ENCODE data around the gene MFSD12.
"Not testable (repeated sequence)": the region's sequence is repeated elsewhere in the genome, so short reads cannot be mapped to it uniquely, and the experiment has no call there.

Gene MFSD12

GRCh38 chr19:3536429-3537100 is 20.8 kb downstream of the MFSD12 start:
- no peak for DNase-seq (ENCODE audit: low read depth)

GRCh38 chr19:3535981-3536380 is 21.4 kb downstream of the MFSD12 start:
- no peak for DNase-seq (ENCODE audit: low read depth)

- DNase-seq (ENCODE audit: low read depth), result no peak
These were observed 21.8 kb downstream of the MFSD12 start for GRCh38 chr19:3535563-3535965.

- DNase-seq (ENCODE audit: low read depth), result no peak
These were observed 22.2 kb downstream of the MFSD12 start for GRCh38 chr19:3535235-3535535.

GRCh38 chr19:3534375-3535234 is 22.8 kb downstream of the MFSD12 start:
- no peak for DNase-seq (ENCODE audit: low read depth)

GRCh38 chr19:3533563-3534216 is 23.7 kb downstream of the MFSD12 start:
- no peak for DNase-seq (ENCODE audit: low read depth)

GRCh38 chr19:3533033-3533432 is 24.4 kb downstream of the MFSD12 start:
- DNase-seq (ENCODE audit: low read depth), result no peak

- no peak for DNase-seq (ENCODE audit: low read depth)
These were observed 25.1 kb downstream of the MFSD12 start for GRCh38 chr19:3532154-3532786.

GRCh38 chr19:3531716-3532115 is 25.7 kb downstream of the MFSD12 start:
- no peak for DNase-seq (ENCODE audit: low read depth)

- DNase-seq (ENCODE audit: low read depth), result no peak
These were observed 27.0 kb downstream of the MFSD12 start for GRCh38 chr19:3530389-3530788.

GRCh38 chr19:3529299-3529698 is 28.1 kb downstream of the MFSD12 start:
- DNase-seq (ENCODE audit: low read depth), result not testable (repeated sequence)

- DNase-seq (ENCODE audit: low read depth), result no peak
These were observed 28.7 kb downstream of the MFSD12 start for GRCh38 chr19:3528539-3529211.

- DNase-seq (ENCODE audit: low read depth), result no peak
These were observed 29.3 kb downstream of the MFSD12 start for GRCh38 chr19:3528080-3528479.

- DNase-seq (ENCODE audit: low read depth), result no peak
These were observed 30.0 kb downstream of the MFSD12 start for GRCh38 chr19:3527238-3527910.

- DNase-seq (ENCODE audit: low read depth), result no peak
These were observed 30.7 kb downstream of the MFSD12 start for GRCh38 chr19:3526507-3527237.

GRCh38 chr19:3524904-3525451 is 32.4 kb downstream of the MFSD12 start:
- no peak for DNase-seq (ENCODE audit: low read depth)

- no peak for DNase-seq (ENCODE audit: low read depth)
These were observed 33.1 kb downstream of the MFSD12 start for GRCh38 chr19:3524078-3524842.

- no peak for DNase-seq (ENCODE audit: low read depth)
These were observed 33.9 kb downstream of the MFSD12 start for GRCh38 chr19:3523361-3524077.
